Measurements from ENCODE around the gene TNFRSF8.

TNFRSF8 gene

GRCh38 chr1:12143631-12144155, 80.6 kb downstream of the TNFRSF8 start:
- DNase-seq, result peak; percentile 54

- DNase-seq, result no peak
Observed at GRCh38 chr1:12144236-12144635, 81.1 kb downstream of the TNFRSF8 start.

- DNase-seq, result no peak
Observed at GRCh38 chr1:12144969-12145368, 81.9 kb downstream of the TNFRSF8 start.

GRCh38 chr1:12145616-12146342, 82.7 kb downstream of the TNFRSF8 start:
- no peak for DNase-seq

- DNase-seq, result no peak
Observed at GRCh38 chr1:12146343-12147112, 83.4 kb downstream of the TNFRSF8 start.

- no peak for DNase-seq
Observed at GRCh38 chr1:12147201-12147701, 84.1 kb downstream of the TNFRSF8 start.

GRCh38 chr1:12148160-12148957, 85.3 kb downstream of the TNFRSF8 start:
- DNase-seq, result no peak

GRCh38 chr1:12148958-12149790, 86.1 kb downstream of the TNFRSF8 start:
- DNase-seq, result no peak

GRCh38 chr1:12149791-12150175, 86.7 kb downstream of the TNFRSF8 start:
- no peak for DNase-seq

- DNase-seq, result no peak
Observed at GRCh38 chr1:12150456-12151200, 87.5 kb downstream of the TNFRSF8 start.

GRCh38 chr1:12151465-12151864, 88.4 kb downstream of the TNFRSF8 start:
- DNase-seq, result no peak

GRCh38 chr1:12152113-12152891, 89.2 kb downstream of the TNFRSF8 start:
- DNase-seq, result no peak

- no peak for DNase-seq
Observed at GRCh38 chr1:12153181-12153785, 90.2 kb downstream of the TNFRSF8 start.

- DNase-seq, result no peak
Observed at GRCh38 chr1:12155328-12155727, 92.2 kb downstream of the TNFRSF8 start.

GRCh38 chr1:12157366-12158231, 94.5 kb downstream of the TNFRSF8 start:
- no peak for DNase-seq

- DNase-seq, result no peak
Observed at GRCh38 chr1:12158357-12159092, 95.4 kb downstream of the TNFRSF8 start.

GRCh38 chr1:12159816-12160215, 96.7 kb downstream of the TNFRSF8 start:
- no peak for DNase-seq

GRCh38 chr1:12161324-12161661, 98.2 kb downstream of the TNFRSF8 start:
- DNase-seq, result no peak

Data from NCI-H2029 treated with DMSO at 0.1 percent for 48 hours (cell line).